ENCODE results near the gene KCNG2. TPM values are rescaled to one million over a fixed set of nuclear protein-coding genes. Genes with fewer than 3 reads are reported as not detected.

Gene KCNG2
- total RNA-seq, 2 experiments from 2014 or later, result not detected

DNA sequence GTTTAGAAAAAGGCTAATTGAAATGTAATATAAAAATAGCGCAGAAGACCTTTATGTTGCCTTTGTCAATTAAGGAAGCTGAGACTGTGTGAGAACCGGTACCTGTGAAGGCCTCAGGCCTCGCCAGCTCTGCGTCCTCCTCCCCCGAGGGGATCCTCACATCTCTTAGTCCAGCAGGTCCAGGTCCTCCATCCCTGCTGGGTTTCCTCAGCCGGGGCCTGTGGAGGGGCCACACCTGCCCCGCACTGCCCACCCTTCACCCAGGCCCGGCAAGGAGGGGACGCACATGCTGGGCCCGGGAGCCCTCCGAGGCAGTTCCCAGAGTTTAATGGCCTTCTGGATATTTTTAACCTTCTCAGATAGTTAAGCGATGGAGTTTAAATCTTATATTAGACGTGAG is 3.5 kb downstream of the KCNG2 start:
- ChIA-PET CTCF (no interaction called here), POLR2A (no interaction called here)
- DNase-seq, result no peak
- H3K4me3 Mint-ChIP-seq, result no peak overlapping the region
- H3K4me1 Mint-ChIP-seq (ENCODE audit: low read depth), result peaks cover 10% of the 10 kb centered on the region
- intact Hi-C loops (cut with micrococcal nuclease), result no loop called here
- no peak overlapping the region for H3K27ac Mint-ChIP-seq
- H3K27me3 Mint-ChIP-seq, result peaks cover 29% of the 10 kb centered on the region
- H3K9me3 Mint-ChIP-seq, result no peaks in the 10 kb centered on the region
- H3K36me3 Mint-ChIP-seq, result no peaks in the 10 kb centered on the region

DNA sequence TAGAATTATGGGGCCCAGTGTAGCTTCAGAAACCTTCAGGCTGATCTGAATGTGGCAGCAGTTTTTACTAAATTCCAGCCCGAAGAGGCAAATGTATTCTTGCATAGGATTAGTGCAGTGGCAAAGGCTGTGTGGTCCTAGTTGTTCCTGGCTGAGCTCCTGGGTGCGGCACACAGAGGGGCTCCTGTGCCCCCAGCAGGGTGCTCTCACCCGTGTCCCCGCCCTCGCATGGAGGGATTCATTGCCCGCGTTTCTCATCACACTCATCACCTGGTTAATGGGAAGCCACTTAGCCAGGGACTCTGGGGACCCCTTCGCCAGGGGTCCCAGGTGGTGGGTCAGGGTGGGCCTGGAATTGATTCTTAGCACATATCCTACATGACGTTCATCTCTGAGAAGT is 3.9 kb downstream of the KCNG2 start:
- peaks cover 10% of the 10 kb centered on the region for H3K4me1 Mint-ChIP-seq (ENCODE audit: low read depth)
- ChIA-PET CTCF (no interaction called here), POLR2A (no interaction called here)
- no peaks in the 10 kb centered on the region for H3K36me3 Mint-ChIP-seq
- peaks cover 25% of the 10 kb centered on the region for H3K27me3 Mint-ChIP-seq
- intact Hi-C loops (cut with micrococcal nuclease), result no loop called here
- no peak for DNase-seq
- no peak overlapping the region for H3K27ac Mint-ChIP-seq
- H3K4me3 Mint-ChIP-seq, result no peak overlapping the region
- H3K9me3 Mint-ChIP-seq, result no peaks in the 10 kb centered on the region

DNA sequence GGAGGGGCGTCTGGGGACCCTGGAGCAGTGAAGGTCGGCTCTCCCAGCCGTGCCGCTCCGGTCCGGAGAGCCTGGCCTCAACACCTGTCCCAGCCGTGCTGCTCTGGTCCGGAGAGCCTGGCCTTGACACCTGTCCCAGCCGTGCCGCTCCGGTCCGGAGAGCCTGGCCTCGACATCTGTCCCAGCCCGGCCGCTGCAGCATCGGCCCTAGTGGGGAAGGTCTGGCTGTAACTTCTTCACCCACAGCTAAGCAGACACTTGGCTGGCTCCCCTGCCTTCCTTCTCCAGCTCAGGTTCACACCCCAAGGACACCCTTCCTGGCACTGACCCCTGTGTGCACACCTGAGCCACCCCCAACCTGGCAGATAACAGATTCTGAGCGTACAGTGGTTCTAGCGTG is 4.6 kb downstream of the KCNG2 start:
- Mint-ChIP-seq H3K4me3 (no peak overlapping the region), H3K4me1 (ENCODE audit: low read depth) (peaks cover 8% of the 10 kb centered on the region), H3K9me3 (no peaks in the 10 kb centered on the region), H3K27me3 (peaks cover 21% of the 10 kb centered on the region), H3K27ac (no peak overlapping the region), H3K36me3 (no peaks in the 10 kb centered on the region)
- intact Hi-C loops (cut with micrococcal nuclease), result no loop called here
- ChIA-PET POLR2A (no interaction called here), CTCF (no interaction called here)
- DNase-seq, result no peak

DNA sequence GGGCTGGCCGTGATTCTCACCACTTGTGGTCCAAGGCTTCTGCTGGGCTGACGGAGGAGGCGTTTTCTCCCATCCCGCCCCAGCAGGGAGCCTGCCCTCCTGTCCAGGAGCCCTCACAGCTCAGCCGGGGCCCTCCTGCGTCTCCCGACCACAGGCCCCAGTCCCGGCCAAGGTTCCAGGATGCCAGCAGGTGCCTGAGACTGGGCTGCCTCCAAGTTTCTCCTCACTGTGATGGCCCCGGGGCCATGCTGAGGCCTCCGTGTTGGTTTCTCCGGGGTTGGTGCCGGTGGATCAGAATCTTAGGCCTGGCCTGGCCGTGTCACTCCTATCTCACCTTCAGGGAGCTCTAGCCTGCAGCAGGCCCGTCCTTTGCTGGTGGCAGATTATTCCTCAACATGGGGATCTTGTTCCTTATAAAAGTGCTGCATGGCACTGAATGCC is 5.9 kb downstream of the KCNG2 start:
- Mint-ChIP-seq H3K4me1 (ENCODE audit: low read depth) (peaks cover 6% of the 10 kb centered on the region), H3K27ac (no peak overlapping the region), H3K27me3 (peaks cover 18% of the 10 kb centered on the region), H3K9me3 (no peaks in the 10 kb centered on the region), H3K36me3 (no peaks in the 10 kb centered on the region), H3K4me3 (no peak overlapping the region)
- intact Hi-C loops (cut with micrococcal nuclease), result no loop called here
- no peak for DNase-seq
- POLR2A ChIA-PET, result no interaction called here
- CTCF ChIA-PET, result no interaction called here

DNA sequence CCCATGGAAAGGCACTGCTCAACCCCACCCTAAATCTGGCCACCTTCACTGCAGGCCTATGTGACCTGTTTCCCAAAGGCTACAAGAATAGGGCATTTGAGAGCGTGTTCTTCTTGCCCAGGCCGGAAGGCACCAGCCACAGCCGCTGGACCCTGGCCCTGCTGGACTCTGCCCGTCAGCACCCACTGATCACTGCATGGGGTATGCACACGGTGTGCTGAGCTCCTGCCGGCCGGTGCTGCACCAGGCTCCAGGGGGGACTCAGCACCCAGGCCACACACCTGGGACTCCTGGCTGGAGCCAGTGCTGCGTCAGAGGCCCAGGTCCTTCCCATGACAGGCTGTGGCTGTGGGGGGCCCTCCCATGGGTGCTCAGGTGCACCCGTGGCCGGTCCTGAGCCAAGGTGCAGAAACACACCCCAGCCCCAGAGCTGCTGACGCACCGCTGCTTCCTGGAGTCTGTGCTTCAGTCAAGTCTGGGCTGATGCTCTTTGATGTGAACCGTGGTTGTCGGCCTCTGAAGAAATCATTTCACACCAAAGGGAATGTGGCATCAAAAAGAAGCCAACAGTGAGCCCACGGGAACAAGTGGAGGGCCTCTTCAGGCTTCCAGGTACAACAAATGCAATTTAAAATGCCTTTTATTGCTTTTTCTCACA is 6.5 kb downstream of the KCNG2 start:
- peaks cover 14% of the 10 kb centered on the region for H3K27me3 Mint-ChIP-seq
- no peak overlapping the region for H3K4me3 Mint-ChIP-seq
- CTCF ChIA-PET, result no interaction called here
- H3K36me3 Mint-ChIP-seq, result no peaks in the 10 kb centered on the region
- no peak for DNase-seq
- H3K9me3 Mint-ChIP-seq, result no peaks in the 10 kb centered on the region
- H3K27ac Mint-ChIP-seq, result no peak overlapping the region
- intact Hi-C loops (cut with micrococcal nuclease), result no loop called here
- POLR2A ChIA-PET, result no interaction called here
- peaks cover 3% of the 10 kb centered on the region for H3K4me1 Mint-ChIP-seq (ENCODE audit: low read depth)

DNA sequence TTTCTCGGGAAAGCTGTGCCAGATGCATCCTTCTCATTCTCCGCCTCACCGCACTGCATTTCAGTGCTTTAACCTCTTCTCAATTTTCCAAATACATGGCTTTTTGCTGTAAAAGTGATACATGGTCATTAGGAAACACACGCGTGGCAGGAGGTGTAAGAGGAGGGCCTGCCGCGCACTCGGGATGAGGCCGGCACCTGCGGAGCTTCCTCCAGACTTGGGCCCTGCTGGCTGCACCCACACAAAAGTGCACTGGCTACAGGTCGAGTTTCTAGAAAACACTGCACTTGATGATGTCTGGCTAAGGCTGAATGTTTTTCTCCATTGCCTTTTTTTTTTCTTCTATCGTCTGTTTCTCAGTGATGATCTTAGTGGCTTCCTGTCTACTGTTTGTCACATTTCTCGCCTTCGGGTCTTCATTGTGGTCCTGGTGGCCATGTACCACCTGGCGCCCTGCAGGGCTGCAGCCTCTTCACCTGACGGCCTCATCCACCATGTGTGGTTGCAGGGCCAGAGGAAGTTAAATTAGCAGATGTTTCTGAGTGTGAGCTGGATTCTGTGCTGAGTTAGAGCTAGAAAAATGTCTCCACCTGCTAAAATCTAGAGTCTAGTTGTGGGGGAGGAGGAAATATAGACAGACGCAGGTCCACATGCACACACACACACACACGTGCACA is 7.6 kb downstream of the KCNG2 start:
- intact Hi-C loops (cut with micrococcal nuclease), result no loop called here
- Mint-ChIP-seq H3K36me3 (no peaks in the 10 kb centered on the region), H3K9me3 (no peaks in the 10 kb centered on the region), H3K4me3 (no peak overlapping the region), H3K27me3 (peaks cover 3% of the 10 kb centered on the region), H3K27ac (no peak overlapping the region), H3K4me1 (ENCODE audit: low read depth) (no peaks in the 10 kb centered on the region)
- POLR2A ChIA-PET, result no interaction called here
- CTCF ChIA-PET, result interaction anchor here (0.6 kb wide), 1 partner anchor 51 kb away, joined by 3 read pairs; no protein-coding TSS in a partner anchor
- DNase-seq, result no peak

DNA sequence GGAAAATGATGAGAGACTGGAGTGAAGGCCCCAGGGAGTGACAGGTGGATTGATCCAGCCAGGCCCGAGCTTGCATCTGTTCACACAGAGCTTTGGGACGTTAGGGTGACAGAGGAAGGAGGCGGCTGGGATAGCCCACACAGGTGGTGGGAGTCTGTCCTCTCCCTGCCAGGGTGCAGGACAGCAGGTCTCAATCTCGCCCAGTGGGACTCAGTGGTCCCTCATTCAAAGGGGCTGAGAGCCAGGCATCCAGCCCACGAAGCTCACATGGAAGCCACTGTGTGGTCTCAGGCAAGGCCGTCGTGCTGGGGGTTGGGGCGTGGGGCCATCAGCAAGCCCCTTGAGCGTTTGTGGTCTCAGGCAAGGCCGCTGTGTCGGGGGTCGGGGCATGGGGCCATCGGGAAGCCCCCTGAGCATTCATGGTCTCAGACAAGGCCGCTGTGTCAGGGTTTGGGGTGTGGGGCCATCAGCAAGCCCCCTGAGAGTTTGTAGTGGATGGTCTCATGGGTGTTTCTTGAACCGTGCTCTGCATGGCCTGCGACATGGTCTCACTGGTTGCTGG is 8.3 kb downstream of the KCNG2 start:
- Mint-ChIP-seq H3K4me3 (no peak overlapping the region), H3K27ac (no peak overlapping the region), H3K9me3 (no peaks in the 10 kb centered on the region), H3K4me1 (ENCODE audit: low read depth) (no peaks in the 10 kb centered on the region), H3K36me3 (no peaks in the 10 kb centered on the region), H3K27me3 (no peaks in the 10 kb centered on the region)
- DNase-seq, result no peak
- ChIA-PET CTCF (no interaction called here), POLR2A (no interaction called here)
- intact Hi-C loops (cut with micrococcal nuclease), result no loop called here

DNA sequence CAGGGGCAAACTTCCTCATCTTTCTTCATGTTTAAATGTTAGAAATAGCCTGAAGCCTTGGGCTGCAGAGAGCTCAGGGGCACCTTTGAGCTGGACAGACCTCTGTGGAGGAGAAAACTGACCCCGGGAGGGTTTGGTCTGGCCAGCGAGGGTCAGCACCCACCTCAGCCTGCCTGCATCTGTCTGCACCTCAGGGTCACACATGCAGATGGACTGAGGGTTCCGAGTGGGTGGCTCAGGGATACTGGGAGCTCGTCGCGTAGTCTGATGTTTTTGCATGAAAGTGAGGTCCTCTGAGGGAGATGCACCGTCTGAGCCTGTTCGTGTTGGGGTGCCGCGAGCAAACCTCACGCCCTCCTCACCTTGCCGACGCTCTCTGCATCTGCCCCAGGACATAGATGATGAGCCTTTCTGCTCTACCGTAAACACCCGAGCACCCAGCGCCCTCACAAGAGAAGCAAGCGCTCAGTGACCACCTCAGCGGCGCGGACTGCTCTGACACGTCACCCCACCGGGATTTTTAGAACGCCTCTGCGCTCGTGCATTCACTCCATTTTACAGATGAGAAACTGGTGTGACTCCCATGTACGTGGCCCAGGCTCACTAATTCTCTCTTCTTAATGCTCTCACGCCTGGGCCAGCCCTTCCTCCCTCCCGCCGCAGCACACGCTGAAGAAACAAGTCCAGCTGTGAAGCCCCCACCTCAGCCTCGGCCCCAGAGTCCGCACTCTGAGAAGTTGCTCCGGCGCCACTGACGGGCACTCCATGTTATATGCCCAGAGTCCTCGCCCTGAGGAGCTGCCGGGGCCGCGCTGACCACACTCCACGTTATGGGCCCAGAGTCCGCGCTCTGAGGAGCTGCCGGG is 9.5 kb downstream of the KCNG2 start:
- Mint-ChIP-seq H3K27ac (no peak overlapping the region), H3K9me3 (no peaks in the 10 kb centered on the region), H3K27me3 (peaks cover 3% of the 10 kb centered on the region), H3K4me3 (no peak overlapping the region), H3K4me1 (ENCODE audit: low read depth) (no peaks in the 10 kb centered on the region), H3K36me3 (no peaks in the 10 kb centered on the region)
- DNase-seq, result no peak
- intact Hi-C loops (cut with micrococcal nuclease), result no loop called here
- POLR2A ChIA-PET, result no interaction called here
- CTCF ChIA-PET, result no interaction called here

DNA sequence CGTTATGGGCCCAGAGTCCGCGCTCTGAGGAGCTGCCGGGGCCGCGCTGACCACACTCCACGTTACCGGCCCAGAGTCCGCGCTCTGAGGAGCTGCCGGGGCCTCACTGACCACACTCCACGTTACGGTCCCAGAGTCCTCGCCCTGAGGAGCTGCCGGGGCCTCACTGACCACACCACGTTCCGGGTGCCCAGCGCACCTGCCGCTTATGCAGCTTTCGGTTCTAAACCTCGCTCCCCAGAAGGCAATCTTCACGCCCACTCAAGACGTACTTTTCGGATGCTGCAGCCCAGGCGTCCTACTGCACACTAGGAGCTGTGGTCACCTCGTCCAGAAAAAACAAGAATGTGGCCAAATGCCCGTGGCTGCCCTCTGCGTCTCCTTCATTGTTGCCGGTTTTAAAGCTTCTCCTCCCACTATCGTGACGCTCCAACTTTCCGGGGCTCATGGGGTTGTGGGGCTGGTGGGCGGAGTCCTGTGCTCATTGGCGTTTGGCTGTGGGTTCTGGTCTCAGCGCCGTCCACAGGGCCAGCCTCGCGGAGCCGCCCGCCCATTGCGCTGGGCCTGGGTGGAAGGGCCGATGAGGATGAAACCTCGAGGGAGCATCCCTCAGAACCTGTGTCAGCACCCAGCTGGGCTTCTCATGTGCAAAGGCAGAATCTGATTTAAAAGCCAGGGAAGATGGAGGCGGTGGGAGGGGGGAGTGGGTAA is 11.9 kb downstream of the KCNG2 start:
- H3K27me3 Mint-ChIP-seq, result peaks cover 8% of the 10 kb centered on the region
- POLR2A ChIA-PET, result no interaction called here
- H3K27ac Mint-ChIP-seq, result no peak overlapping the region
- H3K9me3 Mint-ChIP-seq, result no peaks in the 10 kb centered on the region
- intact Hi-C loops (cut with micrococcal nuclease), result no loop called here
- no peaks in the 10 kb centered on the region for H3K36me3 Mint-ChIP-seq
- CTCF ChIA-PET, result no interaction called here
- no peak overlapping the region for H3K4me3 Mint-ChIP-seq
- H3K4me1 Mint-ChIP-seq (ENCODE audit: low read depth), result no peaks in the 10 kb centered on the region
- DNase-seq, result no peak

DNA sequence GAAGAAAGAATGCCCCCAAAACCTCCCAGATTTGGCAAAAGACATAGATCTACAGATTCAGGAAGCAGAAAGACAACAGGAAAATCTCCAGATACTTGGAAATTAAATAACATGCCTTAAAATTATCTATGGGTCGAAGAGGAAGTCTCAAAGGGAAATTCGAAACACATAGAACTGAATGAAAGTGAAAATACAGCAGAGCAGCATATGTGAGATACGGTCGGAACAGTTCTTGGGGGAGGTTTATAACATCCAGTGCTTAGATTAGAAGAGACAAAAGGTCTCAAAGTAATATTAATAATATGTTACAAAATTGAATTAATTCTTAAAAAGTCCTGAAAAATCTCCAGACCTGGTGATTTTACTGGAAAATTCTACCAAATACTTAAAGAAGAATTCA is 14.3 kb downstream of the KCNG2 start:
- H3K9me3 Mint-ChIP-seq, result no peaks in the 10 kb centered on the region
- H3K36me3 Mint-ChIP-seq, result no peaks in the 10 kb centered on the region
- CTCF ChIA-PET, result no interaction called here
- no peak overlapping the region for H3K27ac Mint-ChIP-seq
- no peak overlapping the region for H3K4me3 Mint-ChIP-seq
- peaks cover 8% of the 10 kb centered on the region for H3K27me3 Mint-ChIP-seq
- POLR2A ChIA-PET, result no interaction called here
- intact Hi-C loops (cut with micrococcal nuclease), result no loop called here
- DNase-seq, result no peak
- H3K4me1 Mint-ChIP-seq (ENCODE audit: low read depth), result no peaks in the 10 kb centered on the region

DNA sequence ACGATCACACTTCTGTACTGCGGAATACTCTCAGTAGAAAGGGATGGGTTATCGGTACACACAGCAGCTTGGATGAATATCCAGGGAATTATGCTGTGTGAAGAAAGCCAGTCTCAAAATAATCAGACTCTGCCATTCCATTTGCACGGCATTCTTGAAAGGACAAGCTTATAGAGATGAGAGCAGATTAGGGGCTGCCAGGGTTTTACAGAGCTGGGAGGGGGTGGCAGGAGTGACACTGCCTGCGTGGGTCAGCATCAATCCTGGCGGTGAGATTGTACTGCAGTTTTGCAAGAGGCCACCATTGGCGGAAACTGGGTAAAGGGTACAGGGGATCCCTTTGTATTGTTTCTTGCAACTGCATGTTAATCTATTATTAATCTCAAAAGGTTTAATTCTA is 16.6 kb downstream of the KCNG2 start:
- POLR2A ChIA-PET, result no interaction called here

DNA sequence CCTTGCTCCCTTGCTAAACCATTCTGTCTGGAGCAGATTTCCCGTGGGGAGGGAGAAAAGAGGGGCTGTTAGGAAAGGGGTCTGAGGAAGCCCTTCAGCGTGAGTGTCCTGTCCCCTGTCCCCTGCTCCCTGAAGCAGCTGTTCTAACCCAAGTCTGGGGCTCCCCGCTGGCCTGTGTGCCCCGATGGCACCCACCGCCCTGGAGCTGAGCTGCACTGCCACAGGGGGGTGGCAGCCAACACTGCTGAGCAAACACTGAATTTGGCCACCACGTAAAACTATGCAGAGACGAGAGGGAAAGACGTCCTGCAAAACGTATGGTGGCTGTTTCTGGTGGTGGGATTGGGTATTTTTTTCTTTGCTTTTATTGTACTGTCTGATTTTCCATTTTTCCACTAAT is 17.9 kb downstream of the KCNG2 start:
- CTCF ChIA-PET, result no interaction called here

More for the DNA sequence above, 16.6 kb downstream of the KCNG2 start:
- no peaks in the 10 kb centered on the region for H3K36me3 Mint-ChIP-seq
- no peak overlapping the region for H3K4me3 Mint-ChIP-seq
- peaks cover 8% of the 10 kb centered on the region for H3K27me3 Mint-ChIP-seq
- CTCF ChIA-PET, result no interaction called here
- intact Hi-C loops (cut with micrococcal nuclease), result no loop called here
- H3K4me1 Mint-ChIP-seq (ENCODE audit: low read depth), result no peaks in the 10 kb centered on the region
- DNase-seq, result no peak
- no peak overlapping the region for H3K27ac Mint-ChIP-seq
- no peaks in the 10 kb centered on the region for H3K9me3 Mint-ChIP-seq

More for the DNA sequence above, 17.9 kb downstream of the KCNG2 start:
- Mint-ChIP-seq H3K4me3 (no peak overlapping the region), H3K27me3 (peaks cover 8% of the 10 kb centered on the region), H3K36me3 (no peaks in the 10 kb centered on the region), H3K9me3 (no peaks in the 10 kb centered on the region), H3K27ac (no peak overlapping the region), H3K4me1 (ENCODE audit: low read depth) (no peaks in the 10 kb centered on the region)
- intact Hi-C loops (cut with micrococcal nuclease), result no loop called here
- POLR2A ChIA-PET, result no interaction called here
- DNase-seq, result no peak

Measured in activated CD4-positive, alpha-beta memory T cell treated with anti-CD3 and anti-CD28 coated beads for 36 hours (primary cell).